AG20443 (cell line): Measurements from ENCODE around the gene PRAC1.

Source experiments
- DNase-seq: peaks from one replicate; pipeline ENCODE4 v3.0.0; 2012; ENCODE audit warnings: low spot score, mixed read lengths

The PRAC1 gene

GRCh38 chr17:48747445-48748363, 25.4 kb upstream of the PRAC1 start:
- DNase-seq = no peak

GRCh38 chr17:48746916-48747444, 24.7 kb upstream of the PRAC1 start:
- no peak for DNase-seq

- DNase-seq = no peak
These were observed 23.3 kb upstream of the PRAC1 start for GRCh38 chr17:48745381-48746275.

GRCh38 chr17:48740537-48740936, 18.2 kb upstream of the PRAC1 start:
- no peak for DNase-seq

GRCh38 chr17:48738803-48739526, 16.6 kb upstream of the PRAC1 start:
- DNase-seq = no peak

GRCh38 chr17:48738424-48738802, 16.1 kb upstream of the PRAC1 start:
- no peak for DNase-seq

- DNase-seq = no peak
These were observed 15.2 kb upstream of the PRAC1 start for GRCh38 chr17:48737330-48738043.

- no peak for DNase-seq
These were observed 12.7 kb upstream of the PRAC1 start for GRCh38 chr17:48735062-48735351.

- no peak for DNase-seq
These were observed 12.2 kb upstream of the PRAC1 start for GRCh38 chr17:48734333-48735061.

- DNase-seq = no peak
These were observed 11.5 kb upstream of the PRAC1 start for GRCh38 chr17:48733632-48734328.

- no peak for DNase-seq
These were observed 10.6 kb upstream of the PRAC1 start for GRCh38 chr17:48732688-48733629.

- DNase-seq = no peak
These were observed 9.0 kb upstream of the PRAC1 start for GRCh38 chr17:48731355-48731754.

GRCh38 chr17:48730240-48730550, 7.9 kb upstream of the PRAC1 start:
- no peak for DNase-seq

GRCh38 chr17:48729335-48730239, 7.3 kb upstream of the PRAC1 start:
- DNase-seq = no peak

GRCh38 chr17:48728232-48729231, 6.2 kb upstream of the PRAC1 start, which contains the start of gene HOXB13:
TSS of gene HOXB13 (minus strand) at chr17:48728750. CDS start at chr17:48728593, 157 bp downstream.
- DNase-seq = peak; percentile 69

- DNase-seq = no peak
These were observed 5.3 kb upstream of the PRAC1 start for GRCh38 chr17:48727415-48728175.
